Neural cell (in vitro differentiated cells): Measurements from ENCODE around the gene GNG4.

ENCODE experiments used
- CTCF ChIP-seq: fragments of 450-650 bp; IDR thresholded peaks from 2 replicates; pipeline ENCODE4 v1.5.1; 2014; ENCODE audit warnings: antibody characterized with exemption, mild to moderate bottlenecking, moderate library complexity; ENCODE audit not compliant: poor library complexity, severe bottlenecking
- EZH2 ChIP-seq: fragments of 200-600, 300-800 bp; shearing (Covaris generic), sonication (generic); IDR thresholded peaks from 2 replicates; pipeline ENCODE4 v1.6.1; 2014; ENCODE audit warnings: antibody characterized with exemption, low read length, borderline replicate concordance, mild to moderate bottlenecking; ENCODE audit not compliant: insufficient read depth, poor library complexity, severe bottlenecking
- POLR2AphosphoS5 ChIP-seq: IDR thresholded peaks from 2 replicates; pipeline ENCODE4 v1.6.1; 2012
- REST ChIP-seq: IDR thresholded peaks from 2 replicates; pipeline ENCODE4 v1.6.1; 2012; ENCODE audit warnings: borderline replicate concordance
- SMC3 ChIP-seq: fragments of 450-650 bp; conservative IDR thresholded peaks from 2 replicates; pipeline ENCODE4 v1.6.1; 2014; ENCODE audit warnings: antibody characterized with exemption, mild to moderate bottlenecking, moderate library complexity; ENCODE audit not compliant: poor library complexity

- TF ChIP-seq SMC3 (no peak), CTCF (no peak), EZH2 (no peak), REST (no peak), POLR2AphosphoS5 (no peak)
Observed at GRCh38 chr1:235652364-235652763, 2.8 kb upstream of the GNG4 start.
